ENCODE results near the gene TRMT1. TPM values are rescaled to one million over a fixed set of nuclear protein-coding genes. Genes with fewer than 3 reads are reported as not detected.

Gene TRMT1
- total and polyA plus RNA-seq, 2 of the 8 experiments (the other 6 are each of a cell fraction or from before 2014, with no cell fraction given), result 77.4 to 99.3 TPM

GRCh38 chr19:13155472-13156359 lies 39.2 kb upstream of the TRMT1 start:
- Histone ChIP-seq H3K23ac (ENCODE audit: insufficient read length) (no peak overlapping the region), H3K27me3 (replicated peaks in 1 of 4; ENCODE audit: control insufficient read depth in 3 of 4, extremely low read depth in 1 of 4, insufficient read depth in 3 of 4, low read length in 3 of 4) (no peaks in the 10 kb centered on the region; a peak in 1 of 7 replicates), H4K20me1 (replicated peaks in 1 of 2; ENCODE audit: control insufficient read depth in 1 of 2, insufficient read depth in 2 of 2, low read length in 2 of 2) (peaks cover 7 to 11% of the 10 kb centered on the region in 2 experiments), H3K36me3 (ENCODE audit: control insufficient read depth in 2 of 4, insufficient read depth in 4 of 4, low read length in 3 of 4) (peaks cover 0 to 7% (median 2%) of the 10 kb centered on the region in 4 experiments; a peak in 2 of 8 replicates), H3K9ac (replicated peaks in 1 of 4; ENCODE audit: extremely low read depth in 1 of 4, low read depth in 3 of 4, low read length in 3 of 4) (peak overlapping the region; percentile 52 to 97 (median 86)), H2BK20ac (ENCODE audit: low read length) (peak overlapping the region; percentile 43; the same call in 1 of the 2 replicates), H3K4me2 (ENCODE audit: insufficient read depth in 1 of 2, low read depth in 2 of 2, low read length in 2 of 2) (peak overlapping the region; percentile 77 to 82), H3K4me3 (ENCODE audit: extremely low read depth in 1 of 4, insufficient read depth in 2 of 4, low read depth in 3 of 4, low read length in 4 of 4) (peak overlapping the region; percentile 90 to 99 (median 92)), H3K18ac (ENCODE audit: extremely low read depth, low read length) (peak overlapping the region; percentile 84), H4K8ac (ENCODE audit: extremely low read depth, insufficient read depth, low read length) (peak overlapping the region; percentile 86), H4K91ac (replicated peaks; ENCODE audit: insufficient read length, low read length) (peak overlapping the region; percentile 86), H3K4me1 (replicated peaks in 1 of 4; ENCODE audit: control insufficient read depth in 3 of 4, insufficient read depth in 4 of 4, low read length in 3 of 4) (peaks cover 0 to 8% (median 6%) of the 10 kb centered on the region in 4 experiments; a peak in 6 of 7 replicates), H3K23me2 (ENCODE audit: low read depth, low read length) (peaks cover 21% of the 10 kb centered on the region), H4K5ac (ENCODE audit: insufficient read length, low read depth, low read length) (peak overlapping the region; percentile 89), H2BK120ac (replicated peaks; ENCODE audit: low read depth, low read length) (peak overlapping the region; percentile 88), H2AFZ (ENCODE audit: low read length) (no peak overlapping the region), H3K9me3 (ENCODE audit: insufficient read depth in 2 of 2, low read depth in 1 of 2, low read length in 1 of 2) (no peaks in the 10 kb centered on the region), H2BK15ac (ENCODE audit: low read length) (no peak overlapping the region), H2AK5ac (ENCODE audit: low read depth, low read length) (peak overlapping the region; percentile 99), H3K79me1 (ENCODE audit: low read depth, low read length) (no peaks in the 10 kb centered on the region), H3K27ac (ENCODE audit: low read depth, low read length) (peak overlapping the region; percentile 85), H2BK12ac (ENCODE audit: low read depth, low read length) (peak overlapping the region; percentile 95; the same call in 1 of the 2 replicates), H2BK5ac (ENCODE audit: low read depth, low read length) (peak overlapping the region; percentile 93; the same call in 1 of the 2 replicates), H3K14ac (ENCODE audit: insufficient read length) (no peak overlapping the region), H3K56ac (replicated peaks; ENCODE audit: insufficient read length, low read depth, low read length) (peak overlapping the region; percentile 93), H3K79me2 (ENCODE audit: control insufficient read depth in 1 of 2, insufficient read depth in 2 of 2, low read length in 2 of 2) (peaks cover 17 to 32% of the 10 kb centered on the region in 2 experiments), H3K4ac (replicated peaks; ENCODE audit: insufficient read length, low read depth, low read length) (peak overlapping the region; percentile 88)
- DNase-seq (ENCODE audit: low read depth in 1 of 2, low spot score in 2 of 2), result peak in 1 of 2 experiments; percentile 89
- no peak for FAIRE-seq
- CTCF ChIA-PET (ENCODE audit: partially characterized antibody), result interaction anchor here (1.0 to 1.3 kb wide), 3 partner anchors 8 to 40 kb away, joined by 3 to 4 read pairs (median 4); no protein-coding TSS in a partner anchor
- WGBS, 2 experiments (ENCODE audit: extremely low coverage in 1 of 2, insufficient coverage in 1 of 2, insufficient read length in 1 of 2, insufficient replicate concordance in 2 of 2, low coverage in 1 of 2, low lambda C conversion rate in 2 of 2, missing lambda C conversion rate in 1 of 2), result 2% methylated on average over 52 of the region's 55 CpGs; no CpG with 5 or more reads in 1 of the 2 experiments
- POLR2A ChIA-PET (ENCODE audit: partially characterized antibody), result interaction anchor here (0.7 to 9.6 kb wide), 23 partner anchors 10 to 432 kb away, joined by 3 to 530 read pairs (median 5); partner anchors contain the start of genes NACC1, TNPO2 and TRMT1
- TF ChIP-seq ATF2 (IDR thresholded peaks at IDR 0.05; ENCODE audit: low read length), result no peak; the same call in 1 of the 2 replicates
- TF ChIP-seq HDAC6 (IDR thresholded peaks at IDR 0.05; ENCODE audit: low read depth, low read length), result no peak
- TF ChIP-seq BRCA1 (IDR thresholded peaks at IDR 0.05; ENCODE audit: low read depth, low read length), result no peak
- TF ChIP-seq TCF12 (IDR thresholded peaks at IDR 0.05; ENCODE audit: low read depth, low read length), result peak; percentile 69; the same call in 1 of the 2 replicates
- TF ChIP-seq GABPA (IDR thresholded peaks at IDR 0.05; ENCODE audit: borderline replicate concordance, insufficient read depth, low read length), result peak; percentile 60; the same call in 1 of the 2 replicates
- TF ChIP-seq NANOG (IDR thresholded peaks at IDR 0.05; ENCODE audit: insufficient read depth, low read depth, low read length, poor library complexity, severe bottlenecking), result no peak
- TF ChIP-seq USF2 (IDR thresholded peaks at IDR 0.05; ENCODE audit: low read length), result peak; percentile 52

All from H1 (cell line).